HEK293 (cell line): Measurements from ENCODE around the gene MAGI1.

Source experiments
- CTCF ChIA-PET: fragments of 350-600 bp; formaldehyde crosslinking; extraction: SDS; loops from one replicate; lab custom pipeline; 2021; ENCODE audit warnings: antibody characterized with exemption; lab: Yijun Ruan, JAX
- POLR2A ChIA-PET: fragments of 300-600 bp; formaldehyde crosslinking; extraction: SDS; loops from one replicate; lab custom pipeline; 2020; ENCODE audit warnings: antibody characterized with exemption, inconsistent platforms; lab: Yijun Ruan, JAX
- H3K27ac ChIP-seq: fragments of 200-500 bp; sonication (Bioruptor generic); 2 replicates; pipeline ENCODE4 v1.5.1; 2014; ENCODE audit warnings: low read depth, low read length, control low read depth, inconsistent platforms; ENCODE audit errors: extremely low read depth
- H3K36me3 ChIP-seq, 2 experiments: fragments of 200-500 bp in 1 of 2; sonication (Bioruptor generic) in 1 of 2; 1 replicate in 1 of 2; 2 replicates in 1 of 2; pipeline ENCODE4 v1.5.1; 2014 to 2017; ENCODE audit warnings: inconsistent platforms in 2 of 2, low read length in 2 of 2; ENCODE audit not compliant: control insufficient read depth in 2 of 2, insufficient read depth in 1 of 2
- H3K4me1 ChIP-seq: fragments of 200-500 bp; sonication (Bioruptor generic); 2 replicates; pipeline ENCODE4 v1.5.1; 2014; ENCODE audit warnings: mild to moderate bottlenecking, low read length, inconsistent platforms; ENCODE audit not compliant: control insufficient read depth, insufficient read depth
- H3K4me3 ChIP-seq: 2 replicates; pipeline ENCODE4 v1.5.1; 2011; ENCODE audit warnings: low read depth, mild to moderate bottlenecking, control low read depth, low read length, moderate library complexity
- H3K9me3 ChIP-seq: fragments of 200-500 bp; sonication (Bioruptor generic); 2 replicates; pipeline ENCODE4 v1.5.1; 2014; ENCODE audit warnings: low read depth, low read length, inconsistent platforms; ENCODE audit not compliant: control insufficient read depth, insufficient read depth
- ATF2 ChIP-seq: fragments of 450-650 bp; formaldehyde crosslinking; IDR thresholded peaks from 2 replicates; pipeline ENCODE4 v1.5.1; 2016; ENCODE audit warnings: missing biosample characterization, missing genetic modification characterization, low read depth
- EGR2 ChIP-seq: fragments of 450-650 bp; formaldehyde crosslinking; IDR thresholded peaks from 2 replicates; pipeline ENCODE4 v1.5.1; 2016; ENCODE audit warnings: low read depth, missing biosample characterization, missing genetic modification characterization
- GLIS1 ChIP-seq: fragments of 450-650 bp; formaldehyde crosslinking; IDR thresholded peaks from 2 replicates; pipeline ENCODE4 v1.5.1; 2016; ENCODE audit warnings: missing biosample characterization, missing genetic modification characterization
- IKZF3 ChIP-seq: fragments of 450-650 bp; IDR thresholded peaks from 2 replicates; pipeline ENCODE4 v1.5.0; 2018; ENCODE audit warnings: missing biosample characterization, mild to moderate bottlenecking, missing genetic modification characterization, moderate library complexity
- KLF9 ChIP-seq: fragments of 450-650 bp; formaldehyde crosslinking; IDR thresholded peaks from 2 replicates; pipeline ENCODE4 v1.5.1; 2016; ENCODE audit warnings: missing biosample characterization, missing genetic modification characterization, low read depth
- PRDM10 ChIP-seq: fragments of 450-650 bp; formaldehyde crosslinking; IDR thresholded peaks from 2 replicates; pipeline ENCODE4 v1.5.1; 2016; ENCODE audit warnings: missing biosample characterization, missing genetic modification characterization
- PRDM6 ChIP-seq: fragments of 450-650 bp; formaldehyde crosslinking; IDR thresholded peaks from 2 replicates; pipeline ENCODE4 v1.5.1; 2017; ENCODE audit warnings: missing biosample characterization, missing genetic modification characterization
- TSHZ1 ChIP-seq: fragments of 450-650 bp; formaldehyde crosslinking; IDR thresholded peaks from 2 replicates; pipeline ENCODE4 v1.5.1; 2016; ENCODE audit warnings: missing biosample characterization, missing genetic modification characterization, borderline replicate concordance
- ZNF121 ChIP-seq: fragments of 450-650 bp; formaldehyde crosslinking; IDR thresholded peaks from 2 replicates; pipeline ENCODE4 v1.5.1; 2016; ENCODE audit warnings: missing biosample characterization, missing genetic modification characterization
- ZNF155 ChIP-seq: fragments of 450-650 bp; formaldehyde crosslinking; IDR thresholded peaks from 2 replicates; pipeline ENCODE4 v1.5.1; 2016; ENCODE audit warnings: missing biosample characterization, missing genetic modification characterization
- ZNF16 ChIP-seq: fragments of 450-650 bp; formaldehyde crosslinking; IDR thresholded peaks from 2 replicates; pipeline ENCODE4 v1.5.1; 2016; ENCODE audit warnings: low read depth, missing biosample characterization, missing genetic modification characterization
- ZNF18 ChIP-seq: fragments of 450-650 bp; formaldehyde crosslinking; IDR thresholded peaks from 2 replicates; pipeline ENCODE4 v1.5.1; 2016; ENCODE audit warnings: missing biosample characterization, missing genetic modification characterization
- ZNF366 ChIP-seq: fragments of 450-650 bp; formaldehyde crosslinking; conservative IDR thresholded peaks from 2 replicates; pipeline ENCODE4 v1.5.1; 2016; ENCODE audit warnings: missing biosample characterization, missing genetic modification characterization
- ZNF37A ChIP-seq: fragments of 450-650 bp; IDR thresholded peaks from 2 replicates; pipeline ENCODE4 v1.5.1; 2018; ENCODE audit warnings: missing biosample characterization, missing genetic modification characterization
- ZNF398 ChIP-seq: fragments of 450-650 bp; formaldehyde crosslinking; IDR thresholded peaks from 2 replicates; pipeline ENCODE4 v1.5.1; 2017; ENCODE audit warnings: missing biosample characterization, missing genetic modification characterization
- ZNF433 ChIP-seq: fragments of 450-650 bp; formaldehyde crosslinking; IDR thresholded peaks from 2 replicates; pipeline ENCODE4 v1.5.1; 2016; ENCODE audit warnings: missing biosample characterization, missing genetic modification characterization, low read depth
- ZNF449 ChIP-seq: fragments of 450-650 bp; formaldehyde crosslinking; IDR thresholded peaks from 2 replicates; pipeline ENCODE4 v1.5.1; 2017; ENCODE audit warnings: missing biosample characterization, mild to moderate bottlenecking, missing genetic modification characterization, moderate library complexity
- ZNF473 ChIP-seq: fragments of 450-650 bp; formaldehyde crosslinking; IDR thresholded peaks from 2 replicates; pipeline ENCODE4 v1.5.1; 2017; ENCODE audit warnings: missing biosample characterization, missing genetic modification characterization
- ZNF501 ChIP-seq: fragments of 450-650 bp; formaldehyde crosslinking; IDR thresholded peaks from 2 replicates; pipeline ENCODE4 v1.5.1; 2016; ENCODE audit warnings: missing biosample characterization, missing genetic modification characterization
- ZSCAN30 ChIP-seq: fragments of 450-650 bp; IDR thresholded peaks from 2 replicates; pipeline ENCODE4 v1.5.1; 2018; ENCODE audit warnings: missing biosample characterization, mild to moderate bottlenecking, missing genetic modification characterization, moderate library complexity

Gene MAGI1

GRCh38 chr3:65584913-65585312 lies 453.8 kb downstream of the MAGI1 start:
- POLR2A ChIA-PET = no interaction called here
- no peak for TF ChIP-seq ZNF155 (tag by site-specific recombination)
- TF ChIP-seq ZNF449 (tag by site-specific recombination) = no peak
- TF ChIP-seq ZNF366 (tag by site-specific recombination) = no peak
- no peak for TF ChIP-seq PRDM6 (tag by site-specific recombination)
- TF ChIP-seq ZNF398 = no peak
- no peak for TF ChIP-seq ZNF473
- TF ChIP-seq ZNF121 = no peak
- TF ChIP-seq ZNF433 (tag by site-specific recombination) = no peak
- TF ChIP-seq GLIS1 (tag by site-specific recombination) = no peak
- TF ChIP-seq ATF2 (tag by site-specific recombination) = no peak
- no peak for TF ChIP-seq IKZF3 (tag by site-specific recombination)
- TF ChIP-seq EGR2 = no peak
- no peak for TF ChIP-seq ZNF37A (tag by site-specific recombination)
- H3K36me3 ChIP-seq = no peaks in the 10 kb centered on the region
- no peak overlapping the region for H3K4me3 ChIP-seq
- H3K27ac ChIP-seq = no peak overlapping the region
- H3K9me3 ChIP-seq = no peaks in the 10 kb centered on the region
- CTCF ChIA-PET = no interaction called here
- peaks cover 3% of the 10 kb centered on the region; the same call in 1 of the 2 replicates for H3K4me1 ChIP-seq

GRCh38 chr3:65584002-65584401 lies 454.7 kb downstream of the MAGI1 start:
- ChIA-PET CTCF (no interaction called here), POLR2A (no interaction called here)
- Histone ChIP-seq H3K27ac (no peak overlapping the region), H3K4me3 (no peak overlapping the region), H3K36me3 (no peaks in the 10 kb centered on the region), H3K9me3 (no peaks in the 10 kb centered on the region), H3K4me1 (peaks cover 3% of the 10 kb centered on the region; the same call in 1 of the 2 replicates)
- TF ChIP-seq ZNF16 (tag by site-specific recombination) (no peak), ZNF501 (tag by site-specific recombination) (no peak), PRDM10 (tag by site-specific recombination) (no peak), ZSCAN30 (tag by site-specific recombination) (no peak), ZNF18 (tag by site-specific recombination) (no peak), KLF9 (tag by site-specific recombination) (no peak), TSHZ1 (tag by site-specific recombination) (no peak)
